Measurements from ENCODE around the gene FURIN. TPM values are rescaled to one million over a fixed set of nuclear protein-coding genes. Genes with fewer than 3 reads are reported as not detected.

FURIN gene
- total and polyA plus RNA-seq, 2 of the 8 experiments (the other 6 are each of a cell fraction or from before 2014, with no cell fraction given), result 15.8 to 32.1 TPM

DNA sequence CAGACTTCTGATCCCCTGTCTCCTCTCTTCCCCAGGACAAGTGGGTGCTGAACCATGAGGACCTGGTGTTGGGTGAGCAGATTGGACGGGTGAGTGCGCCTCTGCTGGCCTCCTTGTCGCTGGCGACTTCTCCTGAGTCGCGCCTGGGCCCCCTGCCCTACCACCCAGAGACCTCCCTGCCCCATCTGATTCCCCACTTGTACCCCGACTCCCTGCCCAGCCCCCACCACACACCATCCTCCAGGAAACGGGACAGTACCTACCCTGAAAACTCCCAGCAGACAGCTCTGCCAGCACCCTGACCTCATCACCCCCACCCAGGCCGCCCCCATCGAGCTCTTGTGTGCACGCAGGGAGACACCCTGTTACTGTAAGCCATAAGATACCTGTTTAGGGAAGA, 23.6 kb downstream of the FURIN start (continued):
- TF ChIP-seq, protein P1, sequence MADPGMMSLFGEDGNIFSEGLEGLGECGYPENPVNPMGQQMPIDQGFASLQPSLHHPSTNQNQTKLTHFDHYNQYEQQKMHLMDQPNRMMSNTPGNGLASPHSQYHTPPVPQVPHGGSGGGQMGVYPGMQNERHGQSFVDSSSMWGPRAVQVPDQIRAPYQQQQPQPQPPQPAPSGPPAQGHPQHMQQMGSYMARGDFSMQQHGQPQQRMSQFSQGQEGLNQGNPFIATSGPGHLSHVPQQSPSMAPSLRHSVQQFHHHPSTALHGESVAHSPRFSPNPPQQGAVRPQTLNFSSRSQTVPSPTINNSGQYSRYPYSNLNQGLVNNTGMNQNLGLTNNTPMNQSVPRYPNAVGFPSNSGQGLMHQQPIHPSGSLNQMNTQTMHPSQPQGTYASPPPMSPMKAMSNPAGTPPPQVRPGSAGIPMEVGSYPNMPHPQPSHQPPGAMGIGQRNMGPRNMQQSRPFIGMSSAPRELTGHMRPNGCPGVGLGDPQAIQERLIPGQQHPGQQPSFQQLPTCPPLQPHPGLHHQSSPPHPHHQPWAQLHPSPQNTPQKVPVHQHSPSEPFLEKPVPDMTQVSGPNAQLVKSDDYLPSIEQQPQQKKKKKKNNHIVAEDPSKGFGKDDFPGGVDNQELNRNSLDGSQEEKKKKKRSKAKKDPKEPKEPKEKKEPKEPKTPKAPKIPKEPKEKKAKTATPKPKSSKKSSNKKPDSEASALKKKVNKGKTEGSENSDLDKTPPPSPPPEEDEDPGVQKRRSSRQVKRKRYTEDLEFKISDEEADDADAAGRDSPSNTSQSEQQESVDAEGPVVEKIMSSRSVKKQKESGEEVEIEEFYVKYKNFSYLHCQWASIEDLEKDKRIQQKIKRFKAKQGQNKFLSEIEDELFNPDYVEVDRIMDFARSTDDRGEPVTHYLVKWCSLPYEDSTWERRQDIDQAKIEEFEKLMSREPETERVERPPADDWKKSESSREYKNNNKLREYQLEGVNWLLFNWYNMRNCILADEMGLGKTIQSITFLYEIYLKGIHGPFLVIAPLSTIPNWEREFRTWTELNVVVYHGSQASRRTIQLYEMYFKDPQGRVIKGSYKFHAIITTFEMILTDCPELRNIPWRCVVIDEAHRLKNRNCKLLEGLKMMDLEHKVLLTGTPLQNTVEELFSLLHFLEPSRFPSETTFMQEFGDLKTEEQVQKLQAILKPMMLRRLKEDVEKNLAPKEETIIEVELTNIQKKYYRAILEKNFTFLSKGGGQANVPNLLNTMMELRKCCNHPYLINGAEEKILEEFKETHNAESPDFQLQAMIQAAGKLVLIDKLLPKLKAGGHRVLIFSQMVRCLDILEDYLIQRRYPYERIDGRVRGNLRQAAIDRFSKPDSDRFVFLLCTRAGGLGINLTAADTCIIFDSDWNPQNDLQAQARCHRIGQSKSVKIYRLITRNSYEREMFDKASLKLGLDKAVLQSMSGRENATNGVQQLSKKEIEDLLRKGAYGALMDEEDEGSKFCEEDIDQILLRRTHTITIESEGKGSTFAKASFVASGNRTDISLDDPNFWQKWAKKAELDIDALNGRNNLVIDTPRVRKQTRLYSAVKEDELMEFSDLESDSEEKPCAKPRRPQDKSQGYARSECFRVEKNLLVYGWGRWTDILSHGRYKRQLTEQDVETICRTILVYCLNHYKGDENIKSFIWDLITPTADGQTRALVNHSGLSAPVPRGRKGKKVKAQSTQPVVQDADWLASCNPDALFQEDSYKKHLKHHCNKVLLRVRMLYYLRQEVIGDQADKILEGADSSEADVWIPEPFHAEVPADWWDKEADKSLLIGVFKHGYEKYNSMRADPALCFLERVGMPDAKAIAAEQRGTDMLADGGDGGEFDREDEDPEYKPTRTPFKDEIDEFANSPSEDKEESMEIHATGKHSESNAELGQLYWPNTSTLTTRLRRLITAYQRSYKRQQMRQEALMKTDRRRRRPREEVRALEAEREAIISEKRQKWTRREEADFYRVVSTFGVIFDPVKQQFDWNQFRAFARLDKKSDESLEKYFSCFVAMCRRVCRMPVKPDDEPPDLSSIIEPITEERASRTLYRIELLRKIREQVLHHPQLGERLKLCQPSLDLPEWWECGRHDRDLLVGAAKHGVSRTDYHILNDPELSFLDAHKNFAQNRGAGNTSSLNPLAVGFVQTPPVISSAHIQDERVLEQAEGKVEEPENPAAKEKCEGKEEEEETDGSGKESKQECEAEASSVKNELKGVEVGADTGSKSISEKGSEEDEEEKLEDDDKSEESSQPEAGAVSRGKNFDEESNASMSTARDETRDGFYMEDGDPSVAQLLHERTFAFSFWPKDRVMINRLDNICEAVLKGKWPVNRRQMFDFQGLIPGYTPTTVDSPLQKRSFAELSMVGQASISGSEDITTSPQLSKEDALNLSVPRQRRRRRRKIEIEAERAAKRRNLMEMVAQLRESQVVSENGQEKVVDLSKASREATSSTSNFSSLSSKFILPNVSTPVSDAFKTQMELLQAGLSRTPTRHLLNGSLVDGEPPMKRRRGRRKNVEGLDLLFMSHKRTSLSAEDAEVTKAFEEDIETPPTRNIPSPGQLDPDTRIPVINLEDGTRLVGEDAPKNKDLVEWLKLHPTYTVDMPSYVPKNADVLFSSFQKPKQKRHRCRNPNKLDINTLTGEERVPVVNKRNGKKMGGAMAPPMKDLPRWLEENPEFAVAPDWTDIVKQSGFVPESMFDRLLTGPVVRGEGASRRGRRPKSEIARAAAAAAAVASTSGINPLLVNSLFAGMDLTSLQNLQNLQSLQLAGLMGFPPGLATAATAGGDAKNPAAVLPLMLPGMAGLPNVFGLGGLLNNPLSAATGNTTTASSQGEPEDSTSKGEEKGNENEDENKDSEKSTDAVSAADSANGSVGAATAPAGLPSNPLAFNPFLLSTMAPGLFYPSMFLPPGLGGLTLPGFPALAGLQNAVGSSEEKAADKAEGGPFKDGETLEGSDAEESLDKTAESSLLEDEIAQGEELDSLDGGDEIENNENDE (IDR thresholded peaks at IDR 0.05; ENCODE audit: insufficient replicate concordance, low read length), result no peak
- TF ChIP-seq, protein P2, sequence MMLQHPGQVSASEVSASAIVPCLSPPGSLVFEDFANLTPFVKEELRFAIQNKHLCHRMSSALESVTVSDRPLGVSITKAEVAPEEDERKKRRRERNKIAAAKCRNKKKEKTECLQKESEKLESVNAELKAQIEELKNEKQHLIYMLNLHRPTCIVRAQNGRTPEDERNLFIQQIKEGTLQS (IDR thresholded peaks at IDR 0.05; ENCODE audit: insufficient read depth, low read depth, low read length), result no peak
- TF ChIP-seq GABPA (IDR thresholded peaks at IDR 0.05; ENCODE audit: borderline replicate concordance, insufficient read depth, low read length) (no peak), SP2 (IDR thresholded peaks at IDR 0.05; ENCODE audit: low read length) (no peak), CEBPB (IDR thresholded peaks at IDR 0.05; ENCODE audit: low read depth, low read length) (no peak), RFX5 (IDR thresholded peaks at IDR 0.05; ENCODE audit: borderline replicate concordance, low read depth, low read length) (no peak), RBBP5 (IDR thresholded peaks at IDR 0.05; ENCODE audit: borderline replicate concordance, low read depth, low read length) (no peak), RNF2 (IDR thresholded peaks at IDR 0.05; ENCODE audit: borderline replicate concordance, low read depth, low read length, missing control alignments, poor library complexity, severe bottlenecking) (no peak), CBX8 (IDR thresholded peaks at IDR 0.05; ENCODE audit: borderline replicate concordance, low read depth, low read length) (no peak), POLR2A (IDR thresholded peaks at IDR 0.05; ENCODE audit: control extremely low read depth in 1 of 2, low read depth in 2 of 2, low read length in 2 of 2) (no peak), SIX5 (IDR thresholded peaks at IDR 0.05; ENCODE audit: low read depth, low read length) (no peak), HDAC6 (IDR thresholded peaks at IDR 0.05; ENCODE audit: low read depth, low read length) (no peak)

All from H1 (cell line).